ENCODE measurements around the gene SLC22A12. TPM values are rescaled to one million over a fixed set of nuclear protein-coding genes. Genes with fewer than 3 reads are reported as not detected.
A peak's percentile ranks its signal among the peaks of the same experiment; 100 is the strongest.

The SLC22A12 gene
- total and polyA plus RNA-seq, 8 donors, result not detected

DNA sequence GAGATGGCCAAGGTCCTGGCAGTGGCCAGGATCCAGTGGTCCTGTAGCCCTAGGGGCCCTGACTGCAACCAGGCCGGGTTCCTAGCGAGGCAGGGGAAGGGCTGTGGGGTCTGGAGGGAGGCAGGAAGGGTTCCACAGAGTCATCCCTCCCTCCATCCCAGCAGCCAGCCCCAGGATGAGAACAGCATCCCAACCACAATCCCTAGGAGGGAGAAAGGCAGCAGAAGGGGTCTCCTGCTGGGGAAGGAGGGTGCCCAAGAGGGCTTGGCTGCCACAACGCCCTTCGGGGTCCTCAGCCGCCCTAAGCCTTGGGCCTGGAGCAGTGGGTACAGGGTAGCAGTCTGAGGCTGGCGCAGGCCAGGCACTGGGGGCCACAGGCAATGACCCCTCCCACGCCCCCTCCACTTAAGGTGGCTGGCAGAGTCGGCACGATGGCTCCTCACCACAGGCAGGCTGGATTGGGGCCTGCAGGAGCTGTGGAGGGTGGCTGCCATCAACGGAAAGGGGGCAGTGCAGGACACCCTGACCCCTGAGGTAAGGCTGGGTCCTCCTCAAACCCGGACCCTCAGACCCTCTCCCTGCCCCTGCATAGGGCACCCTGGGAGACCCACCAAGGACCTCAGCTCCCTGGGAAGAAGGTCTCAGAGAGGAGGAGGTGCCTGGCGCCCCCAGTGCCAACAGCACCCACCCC lies 7.2 kb downstream of the SLC22A12 start:
- no peak for ATAC-seq
- intact Hi-C loops (cut with DNase I), result no loop called here
- H3K4me1 ChIP-seq, result no peaks in the 10 kb centered on the region

GRCh38 chr11:64598797-64599697 lies 8.0 kb downstream of the SLC22A12 start:
- Histone ChIP-seq H3K4me1 (no peaks in the 10 kb centered on the region), H3K27ac (no peak overlapping the region), H3K27me3 (no peaks in the 10 kb centered on the region), H3K36me3 (no peaks in the 10 kb centered on the region), H3K4me3 (no peak overlapping the region), H3K9me3 (no peaks in the 10 kb centered on the region)
- intact Hi-C loops (cut with DNase I), result no loop called here
- FAIRE-seq (no peak), ATAC-seq (no peak), DNase-seq (peak in 2 of 6 donors; percentile 22 to 45)
- WGBS, 2 donors, result 74 to 83% methylated on average over 22 to 23 of the region's 23 CpGs
- no peak for TF ChIP-seq CTCF (IDR thresholded peaks at IDR 0.05)

More for the DNA sequence above, 7.2 kb downstream of the SLC22A12 start:
- Histone ChIP-seq H3K36me3 (no peaks in the 10 kb centered on the region), H3K4me3 (no peak overlapping the region), H3K27me3 (no peaks in the 10 kb centered on the region), H3K27ac (no peak overlapping the region), H3K9me3 (no peaks in the 10 kb centered on the region)
- FAIRE-seq, result no peak
- 78 to 91% methylated on average over 12 of the region's 12 CpGs for WGBS, 2 donors
- peak in 1 of 6 donors; percentile 44 for DNase-seq
- no peak for TF ChIP-seq CTCF (IDR thresholded peaks at IDR 0.05)

GRCh38 chr11:64599698-64600211 lies 8.7 kb downstream of the SLC22A12 start:
- ATAC-seq (no peak), DNase-seq (peak in 2 of 6 donors; percentile 44 to 51), FAIRE-seq (no peak)
- no peak overlapping the region for H3K4me3 ChIP-seq
- H3K36me3 ChIP-seq, result no peaks in the 10 kb centered on the region
- WGBS, 2 donors, result 84 to 87% methylated on average over 17 of the region's 17 CpGs
- H3K27ac ChIP-seq, result no peak overlapping the region
- no peaks in the 10 kb centered on the region for H3K27me3 ChIP-seq
- intact Hi-C loops (cut with DNase I), result no loop called here
- TF ChIP-seq CTCF (IDR thresholded peaks at IDR 0.05), result no peak
- H3K9me3 ChIP-seq, result no peaks in the 10 kb centered on the region
- H3K4me1 ChIP-seq, result no peaks in the 10 kb centered on the region

GRCh38 chr11:64600281-64600992 lies 9.4 kb downstream of the SLC22A12 start:
- Histone ChIP-seq H3K4me3 (no peak overlapping the region), H3K27me3 (no peaks in the 10 kb centered on the region), H3K36me3 (no peaks in the 10 kb centered on the region), H3K27ac (no peak overlapping the region), H3K4me1 (no peaks in the 10 kb centered on the region), H3K9me3 (no peaks in the 10 kb centered on the region)
- DNase-seq (peak in 1 of 6 donors; percentile 67), ATAC-seq (no peak), FAIRE-seq (no peak)
- no peak for TF ChIP-seq CTCF (IDR thresholded peaks at IDR 0.05)
- 81 to 91% methylated on average over 18 to 19 of the region's 19 CpGs for WGBS, 2 donors
- intact Hi-C loops (cut with DNase I), result no loop called here

All from pancreas (tissue), 10 donors.